ENCODE data around the gene EPS8L3. TPM values are rescaled to one million over a fixed set of nuclear protein-coding genes. Genes with fewer than 3 reads are reported as not detected.

Gene EPS8L3
- total RNA-seq, 4 donors from 2014 or later: 0.19 TPM; not detected in 3

GRCh38 chr1:109765896-109766615 is 2.3 kb upstream of the EPS8L3 start:
- no peak for DNase-seq
- intact Hi-C loops (cut with DNase I): no loop called here
- WGBS, 2 donors: 79 to 80% methylated on average over 10 to 13 of the region's 13 CpGs
- TF ChIP-seq POLR2A (IDR thresholded peaks at IDR 0.05) (no peak), CTCF (IDR thresholded peaks at IDR 0.05) (no peak)
- no peaks in the 10 kb centered on the region for H3K36me3 ChIP-seq
- H3K4me1 ChIP-seq: peaks cover 4 to 9% (median 8%) of the 10 kb centered on the region in 3 donors
- no peak overlapping the region for H3K4me3 ChIP-seq
- no peak overlapping the region for H3K27ac ChIP-seq
- H3K27me3 ChIP-seq: no peaks in the 10 kb centered on the region
- H3K9me3 ChIP-seq: no peaks in the 10 kb centered on the region

- no peak for TF ChIP-seq POLR2A (IDR thresholded peaks at IDR 0.05)
- TF ChIP-seq CTCF (IDR thresholded peaks at IDR 0.05): no peak
- no peaks in the 10 kb centered on the region for H3K36me3 ChIP-seq
- no peaks in the 10 kb centered on the region for H3K9me3 ChIP-seq
- no peaks in the 10 kb centered on the region for H3K27me3 ChIP-seq
- DNase-seq: no peak
- H3K4me1 ChIP-seq: peaks cover 4 to 9% (median 8%) of the 10 kb centered on the region in 3 donors
- no peak overlapping the region for H3K27ac ChIP-seq
- H3K4me3 ChIP-seq: no peak overlapping the region
- WGBS, 2 donors: 63 to 73% methylated on average over 2 to 4 of the region's 4 CpGs
- intact Hi-C loops (cut with DNase I): no loop called here
Observed at GRCh38 chr1:109765483-109765815, 1.7 kb upstream of the EPS8L3 start.

- Histone ChIP-seq H3K9me3 (no peaks in the 10 kb centered on the region), H3K27ac (no peak overlapping the region), H3K36me3 (no peaks in the 10 kb centered on the region), H3K4me1 (peaks cover 4 to 9% (median 8%) of the 10 kb centered on the region in 3 donors), H3K4me3 (no peak overlapping the region), H3K27me3 (no peaks in the 10 kb centered on the region)
- TF ChIP-seq POLR2A (IDR thresholded peaks at IDR 0.05) (no peak), CTCF (IDR thresholded peaks at IDR 0.05) (no peak)
- no peak for DNase-seq
- intact Hi-C loops (cut with DNase I): no loop called here
- 95% methylated on average over 4 of the region's 13 CpGs; no CpG with 5 or more reads in 1 of the 2 donors for WGBS, 2 donors
Observed at GRCh38 chr1:109764561-109765482, 1.1 kb upstream of the EPS8L3 start.

GRCh38 chr1:109762821-109763645 is 690 bp downstream of the EPS8L3 start:
- Histone ChIP-seq H3K27ac (no peak overlapping the region), H3K36me3 (no peaks in the 10 kb centered on the region), H3K4me1 (peaks cover 4 to 9% (median 8%) of the 10 kb centered on the region in 3 donors), H3K9me3 (no peaks in the 10 kb centered on the region), H3K4me3 (no peak overlapping the region), H3K27me3 (no peaks in the 10 kb centered on the region)
- intact Hi-C loops (cut with DNase I): no loop called here
- DNase-seq: no peak
- WGBS, 2 donors: 55 to 67% methylated on average over 8 of the region's 11 CpGs
- TF ChIP-seq CTCF (IDR thresholded peaks at IDR 0.05): no peak
- no peak for TF ChIP-seq POLR2A (IDR thresholded peaks at IDR 0.05)

All from esophagus squamous epithelium (tissue), 5 donors.